ENCODE data around the gene MFSD12.

- TF ChIP-seq CTCF (IDR thresholded peaks at IDR 0.05; ENCODE audit: poor library complexity) (no peak), EZH2 (IDR thresholded peaks at IDR 0.05; ENCODE audit: borderline replicate concordance) (no peak), EZH2phosphoT487 (IDR thresholded peaks at IDR 0.05; ENCODE audit: low read depth, severe bottlenecking, unreplicated experiment) (no peak)
These were observed 49.4 kb upstream of the MFSD12 start, which contains the start of gene TBXA2R for GRCh38 chr19:3606690-3607289.
